NT2/D1 (cell line): ENCODE data around the gene STH.

ENCODE experiments used
- SUZ12 ChIP-seq: IDR thresholded peaks from 2 replicates; pipeline ENCODE4 v1.6.1; 2011; ENCODE audit not compliant: insufficient read length, insufficient read depth; ENCODE audit errors: extremely low read depth
- ZNF274 ChIP-seq: IDR thresholded peaks from 2 replicates; pipeline ENCODE4 v1.6.1; 2011; ENCODE audit warnings: mild to moderate bottlenecking, low read depth, low read length

- no peak for TF ChIP-seq SUZ12
- TF ChIP-seq ZNF274 = no peak
These were observed 26.6 kb downstream of the STH start for GRCh38 chr17:46025510-46026165.
